Measurements from ENCODE around the gene CR1.

DNA sequence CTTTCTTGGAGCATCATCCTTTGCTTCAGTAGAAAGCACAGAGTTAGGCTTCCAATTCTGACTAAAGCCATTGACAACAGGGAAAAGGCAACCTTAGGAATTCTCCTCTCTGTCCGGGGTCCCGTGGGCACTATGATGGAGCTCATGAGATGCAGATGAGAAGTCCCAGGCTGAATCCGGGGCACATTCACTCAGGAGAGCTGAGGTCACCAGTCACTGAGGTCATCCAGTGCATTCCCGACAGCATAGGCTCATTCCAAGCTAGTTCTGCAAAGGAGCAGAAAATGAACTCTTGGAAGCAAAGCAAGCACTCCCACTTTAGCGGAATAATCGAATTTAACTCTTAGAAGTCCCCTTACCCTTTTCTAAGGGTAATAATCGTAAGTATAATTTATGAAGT is 6.8 kb downstream of the CR1 start:
- TF ChIP-seq CTCF (IDR thresholded peaks at IDR 0.05 in 2 of 3, conservative IDR thresholded peaks at IDR 0.05 in 1 of 3; ENCODE audit: borderline replicate concordance in 1 of 3, insufficient read depth in 1 of 3, low read depth in 2 of 3, low read length in 2 of 3) (no peak), ZNF274 (IDR thresholded peaks at IDR 0.05; ENCODE audit: low read depth, low read length) (no peak), POLR2A (IDR thresholded peaks at IDR 0.05; ENCODE audit: borderline replicate concordance, extremely low read depth, insufficient read depth, insufficient read length) (no peak), EZH2phosphoT487 (IDR thresholded peaks at IDR 0.05; ENCODE audit: borderline replicate concordance) (no peak), POLR2AphosphoS5 (IDR thresholded peaks at IDR 0.05; ENCODE audit: low read depth, low read length) (no peak), ZFX (IDR thresholded peaks at IDR 0.05) (no peak), SRF (IDR thresholded peaks at IDR 0.05; ENCODE audit: low read depth) (no peak)
- TF ChIP-seq, protein P1, sequence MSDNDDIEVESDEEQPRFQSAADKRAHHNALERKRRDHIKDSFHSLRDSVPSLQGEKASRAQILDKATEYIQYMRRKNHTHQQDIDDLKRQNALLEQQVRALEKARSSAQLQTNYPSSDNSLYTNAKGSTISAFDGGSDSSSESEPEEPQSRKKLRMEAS (IDR thresholded peaks at IDR 0.05) = no peak

All from HCT116 (cell line).